BLaER1 treated with 17β-estradiol and CSF1 and Interleukin-3, amounts not matched to agents 10 nM and 100 nM (cell line): Measurements from ENCODE around the gene LRRK1.

Experiments
- H3K27ac ChIP-seq, 11 experiments: shearing (Covaris generic); formaldehyde crosslinking; 2 replicates each; pipeline ENCODE4 v1.8.1; 2022
- H3K27me3 ChIP-seq, 11 experiments: shearing (Covaris generic); formaldehyde crosslinking; 2 replicates each; pipeline ENCODE4 v1.8.1; 2022
- H3K36me3 ChIP-seq, 11 experiments: shearing (Covaris generic); formaldehyde crosslinking; 2 replicates each; pipeline ENCODE4 v1.8.1; 2022
- H3K4me1 ChIP-seq, 10 experiments: shearing (Covaris generic); formaldehyde crosslinking; 2 replicates each; pipeline ENCODE4 v1.8.1; 2022
- H3K4me2 ChIP-seq, 11 experiments: shearing (Covaris generic); formaldehyde crosslinking; 2 replicates each; pipeline ENCODE4 v1.8.1; 2022
- H3K4me3 ChIP-seq, 10 experiments: shearing (Covaris generic); formaldehyde crosslinking; 2 replicates each; pipeline ENCODE4 v1.8.1; 2022
- H3K9ac ChIP-seq, 11 experiments: shearing (Covaris generic); formaldehyde crosslinking; 2 replicates each; pipeline ENCODE4 v1.8.1; 2022
- H3K9me3 ChIP-seq, 11 experiments: shearing (Covaris generic); formaldehyde crosslinking; replicated peaks in 1 of 11; 2 replicates each; pipeline ENCODE4 v1.8.1; 2022
- H4K20me1 ChIP-seq, 11 experiments: shearing (Covaris generic); formaldehyde crosslinking; 2 replicates each; pipeline ENCODE4 v1.8.1; 2022
- Cebpa-rat ChIP-seq, 11 experiments: shearing (Covaris generic); IDR thresholded peaks; 2 replicates each; pipeline ENCODE4 v1.8.1; 2022

The LRRK1 gene

DNA sequence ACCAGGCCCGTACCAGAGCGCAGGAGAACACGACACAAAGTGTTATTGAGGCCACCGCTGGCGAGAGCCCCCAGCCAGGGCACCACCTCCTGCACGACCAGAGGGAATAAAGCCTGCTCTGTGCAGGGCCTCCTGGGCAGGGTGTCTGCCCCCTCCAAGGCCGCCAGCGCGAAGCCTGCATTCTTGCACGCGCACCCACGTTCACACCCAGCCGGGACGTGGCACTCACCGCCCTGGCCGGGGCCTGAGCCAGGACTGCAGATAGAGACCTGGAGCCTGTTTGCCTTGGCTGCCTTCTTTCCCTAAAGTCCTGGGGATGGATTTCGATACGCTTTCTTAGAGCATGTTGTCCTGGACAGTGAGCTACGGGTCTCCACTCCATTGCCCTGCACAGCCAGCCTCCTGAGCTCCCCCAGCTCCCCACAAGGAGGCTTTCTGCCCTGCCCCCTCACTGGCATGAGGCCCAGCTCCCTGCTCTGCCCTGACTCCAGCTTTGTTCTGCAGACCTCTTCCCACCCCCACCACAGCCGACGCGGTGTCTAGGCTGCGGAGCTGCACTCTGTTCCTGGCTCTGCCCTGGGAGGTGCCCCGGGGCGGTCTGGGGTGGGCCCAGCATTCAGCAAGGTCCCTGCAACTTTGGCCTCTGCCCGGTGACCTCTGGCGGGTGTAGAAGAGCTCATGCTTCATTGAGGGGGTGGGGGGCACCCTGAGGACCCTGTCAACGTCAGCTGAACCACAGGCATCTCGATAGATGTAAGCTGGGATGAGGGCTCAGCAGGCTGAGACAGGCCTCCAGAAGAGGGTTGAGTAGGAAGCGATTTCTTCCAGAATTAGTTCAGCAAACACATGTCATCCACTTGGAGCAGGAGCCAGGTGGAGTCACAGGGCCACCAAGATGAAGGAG is 145.0 kb downstream of the LRRK1 start:
- peaks cover 0 to 61% (median 10%) of the 10 kb centered on the region in 11 experiments; a peak in 15 of 22 replicates for H3K27me3 ChIP-seq
- no peak overlapping the region for H3K4me2 ChIP-seq
- no peak overlapping the region for H3K27ac ChIP-seq
- no peaks in the 10 kb centered on the region; a peak in 1 of 22 replicates for H3K9me3 ChIP-seq
- 0 out of 22 replicates have a peak, but pooled peaks cover 0 to 5% (median 0%) of the 10 kb centered on the region in 11 experiments for H3K36me3 ChIP-seq
- peaks cover 0 to 40% (median 22%) of the 10 kb centered on the region in 10 experiments; a peak in 15 of 20 replicates for H3K4me1 ChIP-seq
- no peak overlapping the region for H3K4me3 ChIP-seq
- no peak for TF ChIP-seq Cebpa-rat (IDR thresholded peaks at IDR 0.05)
- H3K9ac ChIP-seq = no peak overlapping the region
- H4K20me1 ChIP-seq = peaks cover 0 to 16% (median 0%) of the 10 kb centered on the region in 11 experiments; a peak in 3 of 22 replicates

DNA sequence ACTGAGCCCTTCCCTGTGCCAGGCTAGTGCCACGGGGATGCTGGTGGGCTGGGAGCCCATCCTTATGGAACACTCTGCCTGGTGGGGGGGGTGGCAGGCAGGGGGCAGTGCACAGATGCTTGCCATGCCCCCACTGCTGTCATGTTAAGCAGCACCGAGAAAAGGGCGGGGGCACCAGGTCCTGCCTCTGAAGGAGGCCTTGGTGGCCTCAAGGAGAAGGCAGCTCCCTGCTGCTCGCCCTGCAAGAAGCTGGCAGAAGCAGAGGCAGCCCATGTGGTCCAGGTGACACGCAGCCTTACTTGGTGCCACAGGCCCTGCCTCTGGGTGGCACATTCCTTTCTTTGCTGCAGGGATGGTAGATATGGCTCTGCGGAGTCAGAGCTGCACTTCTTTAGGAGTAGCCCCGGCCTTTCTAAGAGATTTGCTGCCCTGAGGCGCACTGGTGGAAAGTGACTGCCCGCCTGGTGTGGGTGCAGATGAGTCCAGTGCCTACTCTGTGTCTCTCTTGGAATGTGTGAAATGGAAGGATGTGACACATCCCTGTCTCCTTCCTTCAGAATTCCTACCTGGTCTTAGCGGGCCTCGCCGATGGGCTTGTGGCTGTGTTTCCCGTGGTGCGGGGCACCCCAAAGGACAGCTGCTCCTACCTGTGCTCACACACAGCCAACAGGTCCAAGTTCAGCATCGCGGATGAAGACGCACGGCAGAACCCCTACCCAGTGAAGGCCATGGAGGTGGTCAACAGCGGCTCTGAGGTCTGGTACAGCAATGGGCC is 145.8 kb downstream of the LRRK1 start:
- H3K27me3 ChIP-seq = peaks cover 0 to 53% (median 2%) of the 10 kb centered on the region in 11 experiments; a peak in 14 of 22 replicates
- H3K4me2 ChIP-seq = no peak overlapping the region
- H3K36me3 ChIP-seq = no peaks in the 10 kb centered on the region
- H3K9me3 ChIP-seq = no peaks in the 10 kb centered on the region
- no peak overlapping the region for H3K4me3 ChIP-seq
- no peak for TF ChIP-seq Cebpa-rat (IDR thresholded peaks at IDR 0.05)
- H4K20me1 ChIP-seq = peaks cover 0 to 13% (median 0%) of the 10 kb centered on the region in 11 experiments; a peak in 3 of 22 replicates
- no peak overlapping the region for H3K27ac ChIP-seq
- H3K4me1 ChIP-seq = peaks cover 2 to 44% (median 23%) of the 10 kb centered on the region in 10 experiments
- no peak overlapping the region for H3K9ac ChIP-seq

DNA sequence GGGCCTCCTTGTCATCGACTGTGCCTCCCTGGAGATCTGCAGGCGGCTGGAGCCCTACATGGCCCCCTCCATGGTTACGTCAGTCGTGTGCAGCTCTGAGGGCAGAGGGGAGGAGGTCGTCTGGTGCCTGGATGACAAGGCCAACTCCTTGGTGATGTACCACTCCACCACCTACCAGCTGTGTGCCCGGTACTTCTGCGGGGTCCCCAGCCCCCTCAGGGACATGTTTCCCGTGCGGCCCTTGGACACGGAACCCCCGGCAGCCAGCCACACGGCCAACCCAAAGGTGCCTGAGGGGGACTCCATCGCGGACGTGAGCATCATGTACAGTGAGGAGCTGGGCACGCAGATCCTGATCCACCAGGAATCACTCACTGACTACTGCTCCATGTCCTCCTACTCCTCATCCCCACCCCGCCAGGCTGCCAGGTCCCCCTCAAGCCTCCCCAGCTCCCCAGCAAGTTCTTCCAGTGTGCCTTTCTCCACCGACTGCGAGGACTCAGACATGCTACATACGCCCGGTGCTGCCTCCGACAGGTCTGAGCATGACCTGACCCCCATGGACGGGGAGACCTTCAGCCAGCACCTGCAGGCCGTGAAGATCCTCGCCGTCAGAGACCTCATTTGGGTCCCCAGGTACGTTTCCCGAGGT is 146.5 kb downstream of the LRRK1 start:
- Histone ChIP-seq H3K4me1 (peaks cover 9 to 50% (median 31%) of the 10 kb centered on the region in 10 experiments), H3K4me2 (peak overlapping the region in 4 of 11 experiments; percentile 0 to 34 (median 19); a peak in 3 of 22 replicates), H3K4me3 (no peak overlapping the region), H3K27ac (no peak overlapping the region), H4K20me1 (peaks cover 0 to 13% (median 0%) of the 10 kb centered on the region in 11 experiments; a peak in 3 of 22 replicates), H3K36me3 (no peaks in the 10 kb centered on the region), H3K27me3 (peaks cover 0 to 46% (median 0%) of the 10 kb centered on the region in 11 experiments; a peak in 4 of 22 replicates), H3K9me3 (no peaks in the 10 kb centered on the region), H3K9ac (no peak overlapping the region)
- TF ChIP-seq Cebpa-rat (IDR thresholded peaks at IDR 0.05) = no peak

DNA sequence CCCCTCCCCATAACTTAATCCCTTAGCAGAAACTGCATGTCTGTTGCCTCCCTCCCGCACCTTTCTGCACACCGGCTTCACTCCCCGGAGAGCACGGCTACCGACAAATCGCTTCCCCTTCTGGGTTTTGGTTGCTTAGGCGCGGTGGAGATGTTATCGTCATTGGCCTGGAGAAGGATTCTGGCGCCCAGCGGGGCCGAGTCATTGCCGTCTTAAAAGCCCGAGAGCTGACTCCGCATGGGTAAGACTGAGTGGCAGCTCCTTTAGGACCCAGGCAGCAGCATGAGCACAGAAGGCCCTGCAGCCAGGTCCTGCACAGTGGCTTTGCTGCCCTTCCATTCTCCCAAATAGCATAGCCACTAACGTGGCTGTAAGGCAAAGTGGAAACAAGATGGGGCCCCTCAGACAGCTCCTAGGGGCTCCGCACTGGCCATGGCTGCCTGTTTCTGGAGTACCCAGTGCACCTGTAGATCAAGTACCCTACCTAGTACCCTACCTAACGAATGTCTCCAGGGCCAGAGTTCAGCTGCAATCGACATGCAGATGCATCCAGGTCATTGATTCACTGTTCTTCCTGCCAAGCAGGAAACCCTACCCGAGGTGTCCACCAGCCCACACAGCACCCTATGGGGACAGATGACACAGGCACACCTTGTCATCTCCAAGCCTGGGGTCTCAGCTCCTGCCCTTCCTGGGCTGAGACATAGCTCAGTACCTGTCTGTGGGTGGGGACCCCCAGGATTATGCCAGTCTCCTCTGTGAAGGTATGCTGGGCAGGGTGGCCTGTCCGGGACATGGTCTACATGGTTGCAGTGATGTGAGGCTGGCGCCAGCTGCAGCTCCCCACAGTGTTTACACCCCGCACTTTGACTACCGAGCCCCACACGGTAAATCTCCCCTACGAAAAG is 147.6 kb downstream of the LRRK1 start:
- Histone ChIP-seq H4K20me1 (peaks cover 0 to 12% (median 0%) of the 10 kb centered on the region in 11 experiments; a peak in 3 of 22 replicates), H3K4me3 (no peak overlapping the region), H3K36me3 (no peaks in the 10 kb centered on the region), H3K4me1 (peaks cover 14 to 44% (median 28%) of the 10 kb centered on the region in 10 experiments), H3K27me3 (peaks cover 0 to 38% (median 0%) of the 10 kb centered on the region in 11 experiments; a peak in 4 of 22 replicates), H3K9me3 (no peaks in the 10 kb centered on the region), H3K4me2 (peak overlapping the region in 6 of 11 experiments; percentile 0 to 34 (median 18); a peak in 6 of 22 replicates), H3K9ac (no peak overlapping the region), H3K27ac (no peak overlapping the region)
- no peak for TF ChIP-seq Cebpa-rat (IDR thresholded peaks at IDR 0.05)

DNA sequence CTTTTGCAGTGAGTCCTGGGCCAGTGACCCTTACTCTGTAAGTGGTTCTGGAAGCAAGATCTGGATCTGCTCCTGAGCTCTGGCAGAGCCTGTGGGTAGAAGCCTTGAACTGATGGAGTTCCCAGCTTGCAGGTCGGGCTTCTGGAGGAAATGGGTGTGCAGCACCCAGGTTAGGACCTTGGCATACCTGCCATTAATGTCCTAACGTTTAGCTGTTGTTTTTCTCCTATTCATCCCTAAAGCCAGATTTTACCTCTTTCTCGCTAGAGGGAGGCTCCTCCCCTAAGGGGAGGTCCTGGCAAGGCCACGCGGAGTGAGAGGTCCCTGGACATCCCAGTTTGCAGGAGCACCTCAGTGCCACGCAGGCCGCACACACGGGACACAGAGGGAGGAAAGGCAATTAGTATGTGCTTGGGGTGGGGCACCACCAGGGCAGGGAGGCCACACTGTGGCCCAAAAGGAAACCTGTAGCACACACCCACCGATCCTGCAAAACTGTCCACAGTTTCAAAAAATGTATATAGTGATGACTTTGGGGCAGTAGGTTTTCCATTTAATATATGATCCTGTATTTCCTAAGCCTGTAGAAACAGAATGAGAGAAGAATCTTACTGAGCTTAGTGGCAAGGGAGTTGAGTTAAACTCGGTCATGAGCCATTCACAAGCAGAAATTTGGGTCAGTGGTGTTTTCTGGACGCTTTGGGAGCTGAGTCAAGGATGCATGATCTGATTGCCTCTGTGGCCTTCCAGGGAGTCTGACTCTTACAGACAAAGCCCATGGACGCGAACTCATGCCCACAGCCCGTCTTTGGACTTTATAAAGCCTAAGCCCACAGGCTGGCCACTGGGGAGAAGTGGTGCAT is 148.7 kb downstream of the LRRK1 start:
- Histone ChIP-seq H3K9ac (no peak overlapping the region; a peak in 1 of 22 replicates), H3K4me2 (no peak overlapping the region), H3K4me1 (peaks cover 14 to 33% (median 19%) of the 10 kb centered on the region in 10 experiments), H3K27me3 (peaks cover 0 to 28% (median 0%) of the 10 kb centered on the region in 11 experiments; a peak in 4 of 22 replicates), H3K9me3 (no peaks in the 10 kb centered on the region), H3K36me3 (no peaks in the 10 kb centered on the region), H3K27ac (no peak overlapping the region), H4K20me1 (peaks cover 0 to 6% (median 0%) of the 10 kb centered on the region in 11 experiments; a peak in 3 of 22 replicates), H3K4me3 (no peak overlapping the region)
- TF ChIP-seq Cebpa-rat (IDR thresholded peaks at IDR 0.05) = no peak

DNA sequence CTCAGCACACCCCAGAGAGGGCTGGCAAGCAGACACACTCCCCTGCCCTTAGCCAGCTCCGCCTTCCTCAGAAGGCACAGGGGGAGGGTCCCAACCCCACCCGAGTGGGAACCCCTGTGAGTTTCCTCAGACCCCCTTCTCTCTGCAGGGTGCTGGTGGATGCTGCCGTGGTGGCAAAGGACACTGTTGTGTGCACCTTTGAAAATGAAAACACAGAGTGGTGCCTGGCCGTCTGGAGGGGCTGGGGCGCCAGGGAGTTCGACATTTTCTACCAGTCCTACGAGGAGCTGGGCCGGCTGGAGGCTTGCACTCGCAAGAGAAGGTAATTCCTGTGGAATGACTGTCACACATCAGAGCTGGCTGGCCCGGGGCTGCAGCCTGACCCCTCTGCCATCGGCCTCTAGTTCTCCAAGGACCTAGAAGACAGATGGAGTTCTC is 149.4 kb downstream of the LRRK1 start:
- no peak overlapping the region for H3K27ac ChIP-seq
- no peaks in the 10 kb centered on the region for H3K36me3 ChIP-seq
- peaks cover 0 to 27% (median 0%) of the 10 kb centered on the region in 11 experiments; a peak in 4 of 22 replicates for H3K27me3 ChIP-seq
- H4K20me1 ChIP-seq = peaks cover 0 to 6% (median 0%) of the 10 kb centered on the region in 11 experiments; a peak in 2 of 22 replicates
- H3K4me1 ChIP-seq = peaks cover 14 to 29% (median 19%) of the 10 kb centered on the region in 10 experiments
- no peak overlapping the region; a peak in 1 of 22 replicates for H3K9ac ChIP-seq
- no peak overlapping the region for H3K4me2 ChIP-seq
- H3K4me3 ChIP-seq = no peak overlapping the region
- H3K9me3 ChIP-seq = no peaks in the 10 kb centered on the region
- TF ChIP-seq Cebpa-rat (IDR thresholded peaks at IDR 0.05) = no peak
